BE2C (cell line): ENCODE results near the gene PIGH.
A peak's percentile ranks its signal among the peaks of the same experiment; 100 is the strongest.

Experiments used
- DNase-seq: peaks from one replicate; pipeline ENCODE4 v3.0.0-alpha.2; 2020
- H3K27me3 ChIP-seq: fragments of 250-450 bp; sonication (Bioruptor Pico); 2 replicates; pipeline ENCODE4 v1.5.1; 2020; ENCODE audit warnings: mild to moderate bottlenecking
- H3K36me3 ChIP-seq: fragments of 250-450 bp; sonication (Bioruptor Pico); 2 replicates; pipeline ENCODE4 v1.5.1; 2020; ENCODE audit warnings: mild to moderate bottlenecking
- H3K4me1 ChIP-seq: fragments of 250-450 bp; sonication (Bioruptor Pico); 2 replicates; pipeline ENCODE4 v1.5.1; 2020
- H3K4me3 ChIP-seq: 2 replicates; pipeline ENCODE4 v1.5.1; 2011; ENCODE audit warnings: low read depth, low read length
- H3K9me3 ChIP-seq: fragments of 250-450 bp; sonication (Bioruptor Pico); 2 replicates; pipeline ENCODE4 v1.5.1; 2020
- TF ChIP-seq, protein P1 (sequence below): IDR thresholded peaks from 2 replicates; pipeline ENCODE4 v1.5.1; 2012; ENCODE audit warnings: mild to moderate bottlenecking, low read depth, low read length

Gene PIGH

GRCh38 chr14:67619446-67620216, 19.6 kb upstream of the PIGH start, which contains the start of gene ARG2:
Gene ARG2, plus strand, starts transcription at chr14:67619920. Its CDS starts 58 bp downstream, at chr14:67619978.
- peak within 1 kb of the TSS; percentile 70 for H3K4me3 ChIP-seq
- TF ChIP-seq, protein P1, sequence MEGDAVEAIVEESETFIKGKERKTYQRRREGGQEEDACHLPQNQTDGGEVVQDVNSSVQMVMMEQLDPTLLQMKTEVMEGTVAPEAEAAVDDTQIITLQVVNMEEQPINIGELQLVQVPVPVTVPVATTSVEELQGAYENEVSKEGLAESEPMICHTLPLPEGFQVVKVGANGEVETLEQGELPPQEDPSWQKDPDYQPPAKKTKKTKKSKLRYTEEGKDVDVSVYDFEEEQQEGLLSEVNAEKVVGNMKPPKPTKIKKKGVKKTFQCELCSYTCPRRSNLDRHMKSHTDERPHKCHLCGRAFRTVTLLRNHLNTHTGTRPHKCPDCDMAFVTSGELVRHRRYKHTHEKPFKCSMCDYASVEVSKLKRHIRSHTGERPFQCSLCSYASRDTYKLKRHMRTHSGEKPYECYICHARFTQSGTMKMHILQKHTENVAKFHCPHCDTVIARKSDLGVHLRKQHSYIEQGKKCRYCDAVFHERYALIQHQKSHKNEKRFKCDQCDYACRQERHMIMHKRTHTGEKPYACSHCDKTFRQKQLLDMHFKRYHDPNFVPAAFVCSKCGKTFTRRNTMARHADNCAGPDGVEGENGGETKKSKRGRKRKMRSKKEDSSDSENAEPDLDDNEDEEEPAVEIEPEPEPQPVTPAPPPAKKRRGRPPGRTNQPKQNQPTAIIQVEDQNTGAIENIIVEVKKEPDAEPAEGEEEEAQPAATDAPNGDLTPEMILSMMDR, result no peak

GRCh38 chr14:67618617-67619063, 18.6 kb upstream of the PIGH start:
- Histone ChIP-seq H3K4me3 (no peak overlapping the region), H3K27me3 (peaks cover 6% of the 10 kb centered on the region; the same call in 1 of the 2 replicates), H3K9me3 (no peaks in the 10 kb centered on the region; the same call in 1 of the 2 replicates), H3K36me3 (no peaks in the 10 kb centered on the region), H3K4me1 (no peaks in the 10 kb centered on the region)
- DNase-seq, result no peak
- TF ChIP-seq, protein P1, result peak; percentile 75

More at GRCh38 chr14:67619446-67620216, 19.6 kb upstream of the PIGH start, which contains the start of gene ARG2:
- H3K4me1 ChIP-seq, result no peaks in the 10 kb centered on the region
- no peaks in the 10 kb centered on the region for H3K36me3 ChIP-seq
- H3K9me3 ChIP-seq, result no peaks in the 10 kb centered on the region
- peaks cover 6% of the 10 kb centered on the region; the same call in 1 of the 2 replicates for H3K27me3 ChIP-seq
- DNase-seq, result peak; percentile 96

- H3K27me3 ChIP-seq, result no peaks in the 10 kb centered on the region; the same call in 1 of the 2 replicates
- TF ChIP-seq, protein P1, result no peak
Measured at GRCh38 chr14:67610491-67610890, 10.4 kb upstream of the PIGH start.

DNA sequence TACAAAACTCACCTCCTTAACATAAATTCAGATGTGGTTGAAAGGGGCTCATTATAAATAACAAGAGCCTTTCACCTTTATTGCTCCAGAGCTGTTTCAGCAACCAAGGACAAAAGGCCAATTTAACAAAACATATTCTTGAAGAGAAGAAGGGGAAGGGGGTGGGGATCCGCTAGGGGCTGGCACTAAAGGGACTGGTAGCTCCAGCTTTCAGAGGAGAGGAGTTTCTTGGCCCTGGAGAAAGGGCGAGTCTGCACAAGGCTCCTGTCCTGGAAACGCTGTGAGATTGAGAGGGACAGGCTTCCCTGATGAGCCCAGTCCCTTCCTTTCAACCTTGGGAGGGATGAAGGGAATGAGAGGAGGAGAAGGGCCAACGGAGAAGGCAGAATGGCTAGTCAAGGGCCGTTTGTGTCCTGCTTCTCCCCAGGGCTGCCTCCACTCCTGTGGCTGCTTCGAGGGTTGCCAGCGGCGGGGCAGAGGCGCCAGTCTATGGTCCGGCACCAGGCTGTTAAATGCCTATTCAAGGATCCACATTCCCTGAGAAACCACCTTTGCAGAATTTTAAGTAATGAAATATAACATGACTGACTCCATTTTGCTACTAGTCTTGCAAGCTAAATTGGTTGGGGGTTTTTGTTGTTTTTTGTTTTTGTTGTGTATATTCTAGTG, 9.7 kb upstream of the PIGH start:
- no peaks in the 10 kb centered on the region; the same call in 1 of the 2 replicates for H3K27me3 ChIP-seq
- no peaks in the 10 kb centered on the region for H3K4me1 ChIP-seq
- DNase-seq, result no peak

More at GRCh38 chr14:67610491-67610890, 10.4 kb upstream of the PIGH start:
- Histone ChIP-seq H3K4me1 (no peaks in the 10 kb centered on the region), H3K4me3 (no peak overlapping the region), H3K9me3 (no peaks in the 10 kb centered on the region; the same call in 1 of the 2 replicates), H3K36me3 (no peaks in the 10 kb centered on the region)
- no peak for DNase-seq

GRCh38 chr14:67607646-67608045, 7.6 kb upstream of the PIGH start:
- TF ChIP-seq, protein P1, result no peak
- H3K36me3 ChIP-seq, result no peaks in the 10 kb centered on the region
- no peak overlapping the region for H3K4me3 ChIP-seq
- no peaks in the 10 kb centered on the region for H3K4me1 ChIP-seq
- no peaks in the 10 kb centered on the region for H3K9me3 ChIP-seq
- DNase-seq, result no peak
- no peaks in the 10 kb centered on the region; the same call in 1 of the 2 replicates for H3K27me3 ChIP-seq

More for the DNA sequence above, 9.7 kb upstream of the PIGH start:
- no peak overlapping the region for H3K4me3 ChIP-seq
- no peaks in the 10 kb centered on the region; the same call in 1 of the 2 replicates for H3K9me3 ChIP-seq
- H3K36me3 ChIP-seq, result no peaks in the 10 kb centered on the region
- TF ChIP-seq, protein P1, result no peak
